Stimulated activated CD8-positive, alpha-beta memory T cell treated with anti-CD3 and anti-CD28 coated beads, Interleukin-15, amount 100 ng/mL, for 1 hour (primary cell): ENCODE data around the gene HSPB2.
"Not testable (repeated sequence)": the region's sequence is repeated elsewhere in the genome, so short reads cannot be mapped to it uniquely, and the experiment has no call there.

Source experiments
- DNase-seq: peaks from one replicate; pipeline ENCODE4 v3.0.0-alpha.2; 2020; ENCODE audit warnings: low read depth

Gene HSPB2

GRCh38 chr11:111913997-111914396 is 1.5 kb downstream of the HSPB2 start:
- no peak for DNase-seq

GRCh38 chr11:111916768-111917167 is 4.2 kb downstream of the HSPB2 start:
- DNase-seq, result no peak

- DNase-seq, result no peak
These were observed 4.8 kb downstream of the HSPB2 start for GRCh38 chr11:111917312-111917711.

GRCh38 chr11:111917788-111918187 is 5.3 kb downstream of the HSPB2 start:
- no peak for DNase-seq

- DNase-seq, result no peak
These were observed 6.1 kb downstream of the HSPB2 start, which contains the start of gene C11orf52 for GRCh38 chr11:111918390-111919256. Gene C11orf52, plus strand, starts transcription at chr11:111918913. Its CDS starts 60 bp downstream, at chr11:111918973.

- no peak for DNase-seq
These were observed 8.4 kb downstream of the HSPB2 start for GRCh38 chr11:111920908-111921307.

GRCh38 chr11:111921541-111922230 is 9.2 kb downstream of the HSPB2 start:
- no peak for DNase-seq

- no peak for DNase-seq
These were observed 10.3 kb downstream of the HSPB2 start for GRCh38 chr11:111922803-111923202.

GRCh38 chr11:111923351-111923788 is 10.8 kb downstream of the HSPB2 start:
- DNase-seq, result no peak

- no peak for DNase-seq
These were observed 11.4 kb downstream of the HSPB2 start for GRCh38 chr11:111923951-111924350.

GRCh38 chr11:111925953-111926352 is 13.4 kb downstream of the HSPB2 start:
- no peak for DNase-seq

GRCh38 chr11:111926505-111927391 is 14.2 kb downstream of the HSPB2 start:
- peak; percentile 91 for DNase-seq

GRCh38 chr11:111930472-111930871 is 17.9 kb downstream of the HSPB2 start:
- no peak for DNase-seq

GRCh38 chr11:111932611-111932950 is 20.0 kb downstream of the HSPB2 start:
- no peak for DNase-seq

- not testable (repeated sequence) for DNase-seq
These were observed 20.6 kb downstream of the HSPB2 start for GRCh38 chr11:111933176-111933575.

- no peak for DNase-seq
These were observed 21.3 kb downstream of the HSPB2 start for GRCh38 chr11:111933872-111934271.

- DNase-seq, result no peak
These were observed 21.8 kb downstream of the HSPB2 start for GRCh38 chr11:111934306-111934705.

- DNase-seq, result no peak
These were observed 22.9 kb downstream of the HSPB2 start for GRCh38 chr11:111935317-111936039.

GRCh38 chr11:111936040-111936540 is 23.6 kb downstream of the HSPB2 start:
- DNase-seq, result no peak

GRCh38 chr11:111937461-111937769 is 24.9 kb downstream of the HSPB2 start:
- no peak for DNase-seq

GRCh38 chr11:111937844-111938243 is 25.3 kb downstream of the HSPB2 start:
- DNase-seq, result no peak
